Measurements from ENCODE around the gene PABPC1L. TPM values are rescaled to one million over a fixed set of nuclear protein-coding genes. Genes with fewer than 3 reads are reported as not detected.

PABPC1L gene
- total RNA-seq, 1 donor from 2014 or later = 15.7 TPM

DNA sequence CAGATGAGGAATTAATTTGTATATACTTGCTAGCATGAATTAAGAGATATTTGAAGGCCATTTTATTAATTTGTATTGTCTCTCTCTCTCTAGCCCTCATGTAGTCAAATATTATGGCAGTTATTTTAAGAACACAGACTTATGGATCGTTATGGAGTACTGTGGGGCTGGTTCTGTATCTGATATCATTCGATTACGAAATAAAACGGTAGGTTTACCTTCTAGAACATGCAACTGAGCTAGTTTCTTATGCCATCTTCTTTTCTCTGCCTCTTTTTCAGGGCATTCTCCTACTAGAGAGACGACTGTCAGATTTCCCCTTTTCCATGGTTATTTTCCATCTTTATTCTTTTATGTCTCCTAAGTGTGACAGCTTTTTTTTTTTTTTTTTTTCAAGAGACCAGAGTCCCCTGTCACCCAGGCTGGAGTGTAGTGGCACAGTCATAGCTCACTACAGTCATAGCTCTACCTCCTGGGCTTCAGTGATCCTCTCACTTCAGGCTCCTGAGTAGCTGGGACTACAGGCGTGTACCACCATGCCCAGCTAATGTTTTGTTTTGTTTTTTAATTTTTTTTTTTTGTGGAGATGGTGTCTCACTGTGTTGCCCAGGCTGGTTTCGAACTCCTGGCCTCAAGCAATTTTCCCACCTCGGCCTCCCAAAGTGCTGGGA, 72.0 kb downstream of the PABPC1L start:
- no peaks in the 10 kb centered on the region for H3K27me3 ChIP-seq (ENCODE audit: control insufficient read depth, insufficient read depth, low read length)
- no peak overlapping the region for H3K4me3 ChIP-seq (ENCODE audit: low read depth, low read length)
- TF ChIP-seq, protein P1, sequence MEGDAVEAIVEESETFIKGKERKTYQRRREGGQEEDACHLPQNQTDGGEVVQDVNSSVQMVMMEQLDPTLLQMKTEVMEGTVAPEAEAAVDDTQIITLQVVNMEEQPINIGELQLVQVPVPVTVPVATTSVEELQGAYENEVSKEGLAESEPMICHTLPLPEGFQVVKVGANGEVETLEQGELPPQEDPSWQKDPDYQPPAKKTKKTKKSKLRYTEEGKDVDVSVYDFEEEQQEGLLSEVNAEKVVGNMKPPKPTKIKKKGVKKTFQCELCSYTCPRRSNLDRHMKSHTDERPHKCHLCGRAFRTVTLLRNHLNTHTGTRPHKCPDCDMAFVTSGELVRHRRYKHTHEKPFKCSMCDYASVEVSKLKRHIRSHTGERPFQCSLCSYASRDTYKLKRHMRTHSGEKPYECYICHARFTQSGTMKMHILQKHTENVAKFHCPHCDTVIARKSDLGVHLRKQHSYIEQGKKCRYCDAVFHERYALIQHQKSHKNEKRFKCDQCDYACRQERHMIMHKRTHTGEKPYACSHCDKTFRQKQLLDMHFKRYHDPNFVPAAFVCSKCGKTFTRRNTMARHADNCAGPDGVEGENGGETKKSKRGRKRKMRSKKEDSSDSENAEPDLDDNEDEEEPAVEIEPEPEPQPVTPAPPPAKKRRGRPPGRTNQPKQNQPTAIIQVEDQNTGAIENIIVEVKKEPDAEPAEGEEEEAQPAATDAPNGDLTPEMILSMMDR (IDR thresholded peaks at IDR 0.05; ENCODE audit: insufficient read depth, low read length, poor library complexity, severe bottlenecking) = no peak
- H3K36me3 ChIP-seq (ENCODE audit: control insufficient read depth, insufficient read depth, low read length) = no peaks in the 10 kb centered on the region
- no peak for DNase-seq (ENCODE audit: low read depth)

DNA sequence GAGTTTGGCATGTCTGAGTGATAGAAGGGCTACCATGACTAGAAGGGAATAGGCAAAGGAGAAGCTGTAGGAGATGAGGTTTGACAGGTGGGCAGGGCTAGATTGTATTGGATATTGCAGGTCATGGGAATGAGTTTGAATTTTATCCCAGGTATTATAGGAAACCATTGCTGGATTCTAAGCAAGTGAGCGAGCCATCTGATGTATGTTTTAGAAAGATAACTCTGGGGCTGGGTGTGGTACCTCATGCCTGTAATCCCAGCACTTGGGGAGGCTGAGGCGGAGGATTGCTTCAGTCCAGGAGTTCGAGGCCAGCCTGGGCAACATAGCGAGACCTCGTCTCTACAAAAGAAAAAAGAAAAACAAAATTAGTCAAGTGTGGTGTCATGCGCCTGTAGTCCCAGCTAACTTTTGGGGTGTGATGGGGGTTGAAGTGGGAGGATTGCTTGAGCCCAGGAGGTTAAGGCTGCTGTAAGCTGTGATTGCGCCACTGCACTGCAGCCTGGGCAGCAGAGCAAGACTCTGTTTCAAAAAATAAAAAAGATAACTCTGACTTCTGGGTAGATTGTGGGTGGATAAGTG, 73.3 kb downstream of the PABPC1L start:
- TF ChIP-seq, protein P1 (IDR thresholded peaks at IDR 0.05; ENCODE audit: insufficient read depth, low read length, poor library complexity, severe bottlenecking) = no peak

DNA sequence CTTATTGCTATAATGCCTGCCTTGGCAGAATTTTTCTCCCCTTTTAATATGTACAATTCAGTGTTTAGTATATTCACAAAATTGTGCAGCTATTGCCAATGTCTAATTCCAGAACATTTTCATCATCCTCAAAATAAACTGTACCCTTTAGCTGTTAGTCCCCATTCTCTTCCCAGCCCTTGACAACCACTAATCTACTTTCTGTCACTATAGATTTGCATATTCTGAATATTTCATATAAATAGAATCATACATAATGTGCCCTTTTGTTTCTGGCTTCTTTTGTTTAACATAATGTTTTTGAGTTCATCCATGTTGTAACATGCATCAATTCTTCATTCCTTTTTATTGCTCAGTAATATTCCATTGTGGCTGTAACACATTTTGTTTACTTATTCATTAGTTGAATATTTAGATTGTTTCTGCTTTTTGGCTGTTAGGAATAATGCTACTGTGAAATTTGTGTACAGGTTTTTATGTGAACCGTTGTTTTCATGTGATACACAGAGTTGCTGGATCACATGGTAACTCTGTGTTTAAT, 78.8 kb downstream of the PABPC1L start:
- Histone ChIP-seq H3K36me3 (ENCODE audit: control insufficient read depth, insufficient read depth, low read length) (no peaks in the 10 kb centered on the region), H3K4me3 (ENCODE audit: low read depth, low read length) (no peak overlapping the region)
- no peak for DNase-seq (ENCODE audit: low read depth)

More for the DNA sequence above, 73.3 kb downstream of the PABPC1L start:
- H3K36me3 ChIP-seq (ENCODE audit: control insufficient read depth, insufficient read depth, low read length) = no peaks in the 10 kb centered on the region
- H3K4me3 ChIP-seq (ENCODE audit: low read depth, low read length) = no peak overlapping the region
- no peaks in the 10 kb centered on the region for H3K27me3 ChIP-seq (ENCODE audit: control insufficient read depth, insufficient read depth, low read length)
- no peak for DNase-seq (ENCODE audit: low read depth)

More for the DNA sequence above, 78.8 kb downstream of the PABPC1L start:
- TF ChIP-seq, protein P1 (IDR thresholded peaks at IDR 0.05; ENCODE audit: insufficient read depth, low read length, poor library complexity, severe bottlenecking) = no peak
- H3K27me3 ChIP-seq (ENCODE audit: control insufficient read depth, insufficient read depth, low read length) = no peaks in the 10 kb centered on the region

Other genes with a start within 250 kb of the PABPC1L start
- gene CCN5, start 194.7 kb upstream of the PABPC1L start, total RNA-seq = not detected in 2 replicates
- gene KCNK15, start 164.2 kb upstream of the PABPC1L start, total RNA-seq = 2.5 and 2.8 TPM in 2 replicates
- not detected in 2 replicates for gene RIMS4, start 99.5 kb upstream of the PABPC1L start, total RNA-seq
- 165 and 179 TPM in 2 replicates for gene YWHAB, start 24.4 kb upstream of the PABPC1L start, total RNA-seq
- gene TOMM34, start 50.3 kb downstream of the PABPC1L start, total RNA-seq = 62.3 and 72.9 TPM in 2 replicates
- 20.1 and 27.1 TPM in 2 replicates for gene STK4, start 56.5 kb downstream of the PABPC1L start, total RNA-seq
- gene KCNS1, start 191.1 kb downstream of the PABPC1L start, total RNA-seq = 4.3 and 6.9 TPM in 2 replicates
- 1.0 TPM in 1 of 2 replicates, not detected in the other for gene WFDC5, start 205.1 kb downstream of the PABPC1L start, total RNA-seq
- not detected in 2 replicates for gene WFDC12, start 214.4 kb downstream of the PABPC1L start, total RNA-seq